B cell (primary cell): ENCODE measurements around the gene HTR4. TPM values are rescaled to one million over a fixed set of nuclear protein-coding genes. Genes with fewer than 3 reads are reported as not detected.

Experiments
- ATAC-seq: fragments of 200-7000 bp; cut with Tn5 transposase; one replicate; pipeline ENCODE4 v1.10.0; 2021; ENCODE audit warnings: low read depth, mild to moderate bottlenecking, moderate number of reproducible peaks, moderate library complexity
- CTCF ChIA-PET: fragments of 350-600 bp; sonication (Branson Sonifier 250); formaldehyde crosslinking; loops from one replicate; lab custom pipeline; 2021; ENCODE audit warnings: antibody characterized with exemption, inconsistent platforms; lab: Charles Lee
- POLR2A ChIA-PET: fragments of 350-600 bp; sonication (Branson Sonifier 250); formaldehyde crosslinking; loops from one replicate; lab custom pipeline; 2021; ENCODE audit warnings: antibody characterized with exemption; lab: Charles Lee
- DNase-seq: peaks from one replicate; pipeline ENCODE4 v3.0.0; 2013
- H2AFZ ChIP-seq: 2 replicates; pipeline ENCODE4 v1.6.1; 2012; ENCODE audit warnings: mild to moderate bottlenecking, low read depth, low read length; ENCODE audit not compliant: insufficient read depth, poor library complexity, severe bottlenecking
- H3K27ac ChIP-seq, 2 donors: 1 replicate in 1 of 2; 2 replicates in 1 of 2; pipeline ENCODE4 v1.5.1; 2012 to 2013; ENCODE audit warnings: low read length in 2 of 2, mild to moderate bottlenecking in 2 of 2, moderate library complexity in 1 of 2
- H3K27me3 ChIP-seq, 4 experiments: fragments of 200-600 bp in 1 of 4; sonication (generic) in 1 of 4; replicated peaks in 1 of 4; 1 replicate in 2 of 4; 2 replicates in 2 of 4; pipeline versions ENCODE4 v1.6.1 to v1.7.0; 2013 to 2016; ENCODE audit warnings: low read length in 3 of 4, mild to moderate bottlenecking in 2 of 4, mixed read lengths in 1 of 4, moderate library complexity in 1 of 4; ENCODE audit not compliant: insufficient read depth in 4 of 4, control insufficient read depth in 3 of 4; ENCODE audit errors: control extremely low read depth in 1 of 4
- H3K36me3 ChIP-seq, 2 experiments: replicated peaks in 1 of 2; 1 replicate in 1 of 2; 2 replicates in 1 of 2; pipeline versions ENCODE4 v1.6.1 to v1.7.1; 2013; ENCODE audit warnings: low read length in 1 of 2; ENCODE audit not compliant: insufficient read depth in 2 of 2, control insufficient read depth in 1 of 2; ENCODE audit errors: control extremely low read depth in 1 of 2, extremely low read depth in 1 of 2
- H3K4me1 ChIP-seq, 2 donors: fragments of 200-600 bp in 1 of 2; sonication (generic) in 1 of 2; 1 replicate in 1 of 2; 2 replicates in 1 of 2; pipeline versions ENCODE4 v1.5.1 to v1.6.1; 2013 to 2017; ENCODE audit warnings: low read length in 2 of 2; ENCODE audit not compliant: control insufficient read depth in 2 of 2, insufficient read depth in 2 of 2
- H3K4me2 ChIP-seq: replicated peaks from 2 replicates; pipeline ENCODE3; 2012; ENCODE audit warnings: mild to moderate bottlenecking, low read depth, low read length; ENCODE audit not compliant: poor library complexity, severe bottlenecking
- H3K4me3 ChIP-seq, 5 experiments: fragments of 200-600 bp in 1 of 5; sonication (generic) in 1 of 5; 1 replicate in 3 of 5; 2 replicates in 2 of 5; pipeline versions ENCODE4 v1.5.1 to v1.7.0; 2011 to 2016; ENCODE audit warnings: low read length in 4 of 5, mild to moderate bottlenecking in 4 of 5, low read depth in 2 of 5, control low read depth in 1 of 5, moderate library complexity in 1 of 5; ENCODE audit not compliant: insufficient read depth in 1 of 5; ENCODE audit errors: control extremely low read depth in 1 of 5, extremely low read depth in 1 of 5
- H3K79me2 ChIP-seq: fragments of 200-600 bp; sonication (generic); one replicate; pipeline ENCODE4 v1.6.0; 2016; ENCODE audit warnings: low read length; ENCODE audit not compliant: control insufficient read depth, insufficient read depth
- H3K9ac ChIP-seq: fragments of 200-600 bp; sonication (generic); 2 replicates; pipeline ENCODE4 v1.6.1; 2017; ENCODE audit warnings: mild to moderate bottlenecking, low read length, moderate library complexity
- H3K9me3 ChIP-seq, 3 donors: one replicate each; pipeline versions ENCODE4 v1.6.1 to v1.7.1; 2013; ENCODE audit warnings: low read length in 2 of 3; ENCODE audit not compliant: control insufficient read depth in 2 of 3, insufficient read depth in 1 of 3; ENCODE audit errors: control extremely low read depth in 1 of 3
- H4K20me1 ChIP-seq: 2 replicates; pipeline ENCODE4 v1.6.0; 2012; ENCODE audit warnings: mild to moderate bottlenecking, low read length; ENCODE audit not compliant: insufficient read depth, control insufficient read depth, poor library complexity, severe bottlenecking
- H3K27ac Mint-ChIP-seq: one replicate; pipeline ENCODE4 v1.8.0; 2021; ENCODE audit warnings: mixed read lengths
- H3K27me3 Mint-ChIP-seq: one replicate; pipeline ENCODE4 v1.8.0; 2021; ENCODE audit warnings: mixed read lengths
- H3K4me1 Mint-ChIP-seq: one replicate; pipeline ENCODE4 v1.8.0; 2021; ENCODE audit warnings: mixed read lengths
- H3K4me3 Mint-ChIP-seq: one replicate; pipeline ENCODE4 v1.8.0; 2021; ENCODE audit warnings: mixed read lengths
- H3K9me3 Mint-ChIP-seq: one replicate; pipeline ENCODE4 v1.8.0; 2022; ENCODE audit warnings: mixed read lengths; ENCODE audit not compliant: insufficient read depth
- CTCF ChIP-seq: fragments of 200-600 bp; IDR thresholded peaks from one replicate; pipeline ENCODE4 v1.8.0; 2022; ENCODE audit warnings: antibody characterized with exemption, mild to moderate bottlenecking
- EZH2 ChIP-seq: IDR thresholded peaks from 2 replicates; pipeline ENCODE4 v1.6.1; 2012; ENCODE audit warnings: borderline replicate concordance, low read depth, mild to moderate bottlenecking, moderate library complexity, low read length; ENCODE audit not compliant: insufficient read depth, poor library complexity, severe bottlenecking
- WGBS: methylation state at CpG from one replicate; pipeline ENCODE4 v1.1.5; 2013; ENCODE audit warnings: missing lambda C conversion rate; ENCODE audit not compliant: insufficient coverage; 5-methylcytosine and 5-hydroxymethylcytosine counted together
- intact Hi-C: fragments of 100-400 bp; cut with micrococcal nuclease; formaldehyde crosslinking; loops from one replicate; pipeline ENCODE4 v1.10.0; 2022
- polyA plus RNA-seq: library from polyadenylated mRNA; depleted of rRNA; stranded (reverse); fragments of >200 nt; gene quantifications from 2 replicates; pipeline ENCODE4 v1.2.3, GENCODE V29; 2012
- total RNA-seq, 2 donors: library from RNA; stranded (reverse); fragments of 120-200 nt in 1 of 2; gene quantifications; 1 replicate in 1 of 2; 2 replicates in 1 of 2; pipeline versions ENCODE4 v1.2.3 to v1.2.4, GENCODE V29; 2013 to 2022

Gene HTR4
- total and polyA plus RNA-seq, 2 donors (not counting 1 experiment from before 2014, with no cell fraction given): not detected

DNA sequence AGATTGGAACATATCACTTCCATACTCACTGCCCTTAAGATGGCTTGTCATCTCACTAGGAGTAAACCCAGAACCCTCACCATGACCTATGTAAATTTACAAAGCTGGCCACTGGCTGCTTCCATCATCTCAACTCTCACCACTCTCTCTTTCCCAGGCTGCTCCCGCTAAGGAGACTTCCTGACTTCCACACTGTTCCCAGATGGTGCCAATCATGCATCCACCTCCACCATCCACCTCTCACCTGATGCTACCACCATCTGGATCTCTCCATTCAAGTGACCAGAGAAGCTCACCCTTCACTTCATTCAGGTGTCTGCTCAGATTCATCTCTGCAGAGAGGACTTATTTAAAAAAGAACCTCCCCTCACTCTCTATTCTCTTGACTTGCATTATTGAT, 91.3 kb downstream of the HTR4 start:
- Histone ChIP-seq H2AFZ (no peak overlapping the region), H4K20me1 (no peaks in the 10 kb centered on the region), H3K9me3 (no peaks in the 10 kb centered on the region), H3K27ac (no peak overlapping the region), H3K79me2 (no peaks in the 10 kb centered on the region), H3K36me3 (no peaks in the 10 kb centered on the region), H3K27me3 (peaks cover 0 to 3% (median 0%) of the 10 kb centered on the region in 4 experiments), H3K4me1 (no peaks in the 10 kb centered on the region), H3K9ac (no peak overlapping the region), H3K4me2 (no peak overlapping the region), H3K4me3 (no peak overlapping the region)
- no peak for TF ChIP-seq EZH2
- TF ChIP-seq CTCF: no peak
- Mint-ChIP-seq H3K4me3 (no peak overlapping the region), H3K27me3 (peaks cover 8% of the 10 kb centered on the region), H3K4me1 (no peaks in the 10 kb centered on the region), H3K27ac (no peak overlapping the region), H3K9me3 (no peaks in the 10 kb centered on the region)
- POLR2A ChIA-PET: no interaction called here
- CTCF ChIA-PET: interaction anchor here (1.4 kb wide), 1 partner anchor 473 kb away, joined by 3 read pairs; no protein-coding TSS in a partner anchor
- ATAC-seq (no peak), DNase-seq (no peak)
- intact Hi-C loops: no loop called here
- 93% methylated on average over 1 of the region's 1 CpG for WGBS

DNA sequence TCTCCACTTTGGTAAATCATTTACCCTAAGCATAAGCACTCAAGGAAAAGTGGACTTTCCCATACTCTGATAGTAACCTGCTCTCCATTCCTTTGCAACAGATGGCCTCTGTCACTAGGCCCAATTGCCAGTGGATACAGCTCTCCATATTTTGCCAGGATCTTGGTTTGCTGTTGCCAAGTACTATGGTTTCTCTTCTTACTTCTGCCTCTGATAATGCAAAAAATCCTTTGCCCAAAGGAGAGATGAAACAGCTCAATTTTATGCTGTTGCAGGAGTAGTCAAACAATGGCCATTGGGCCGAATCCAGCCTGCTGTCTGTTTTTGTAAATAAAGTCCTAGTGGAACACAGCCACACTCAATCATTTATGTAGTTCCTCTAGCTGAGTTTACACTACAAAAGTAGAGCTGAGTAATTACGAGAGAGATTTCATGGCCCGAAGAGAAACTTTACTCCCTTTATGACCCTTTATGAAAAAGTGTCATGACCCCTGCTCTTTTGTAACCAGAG, 92.5 kb downstream of the HTR4 start:
- intact Hi-C loops: no loop called here
- Histone ChIP-seq H3K9me3 (no peaks in the 10 kb centered on the region), H3K27me3 (peaks cover 0 to 3% (median 0%) of the 10 kb centered on the region in 4 experiments), H3K27ac (no peak overlapping the region), H3K4me3 (no peak overlapping the region), H3K79me2 (no peaks in the 10 kb centered on the region), H3K4me2 (no peak overlapping the region), H3K9ac (no peak overlapping the region), H3K4me1 (no peaks in the 10 kb centered on the region), H2AFZ (no peak overlapping the region), H3K36me3 (no peaks in the 10 kb centered on the region), H4K20me1 (no peaks in the 10 kb centered on the region)
- POLR2A ChIA-PET: no interaction called here
- CTCF ChIA-PET: no interaction called here
- no peak overlapping the region for H3K4me3 Mint-ChIP-seq
- no peak overlapping the region for H3K27ac Mint-ChIP-seq
- no peak for DNase-seq
- H3K9me3 Mint-ChIP-seq: no peaks in the 10 kb centered on the region
- H3K4me1 Mint-ChIP-seq: no peaks in the 10 kb centered on the region
- TF ChIP-seq EZH2: no peak
- no peak for TF ChIP-seq CTCF
- no CpG with 5 or more reads among the region's 3 CpGs for WGBS
- peaks cover 12% of the 10 kb centered on the region for H3K27me3 Mint-ChIP-seq
- ATAC-seq: no peak
